Keratinocyte (primary cell): ENCODE measurements around the gene OR2W3. TPM values are rescaled to one million over a fixed set of nuclear protein-coding genes. Genes with fewer than 3 reads are reported as not detected.

Source experiments
- DNase-seq: peaks from one replicate; pipeline ENCODE4 v3.0.0-alpha.2; 2011; ENCODE audit warnings: low read depth, missing footprints, low spot score
- FAIRE-seq: peaks from 2 replicates; lab custom pipeline; 2011; peaks lifted over from hg19 to GRCh38; lab: Jason Lieb, UNC
- H2AFZ ChIP-seq: 2 replicates; pipeline ENCODE4 v1.6.0; 2012; ENCODE audit warnings: low read length, control low read depth, inconsistent platforms; ENCODE audit not compliant: control insufficient read depth
- H3K27ac ChIP-seq: 2 replicates; pipeline ENCODE4 v1.5.1; 2011; ENCODE audit warnings: low read length; ENCODE audit not compliant: control insufficient read depth, insufficient read depth
- H3K27me3 ChIP-seq: 3 replicates; pipeline ENCODE4 v1.6.0; 2011; ENCODE audit warnings: low read length; ENCODE audit not compliant: control insufficient read depth, insufficient read depth; ENCODE audit errors: extremely low read depth
- H3K36me3 ChIP-seq, 2 experiments: 2 replicates in 1 of 2; 3 replicates in 1 of 2; pipeline ENCODE4 v1.5.1; 2011; ENCODE audit warnings: low read length in 2 of 2, mild to moderate bottlenecking in 1 of 2; ENCODE audit not compliant: control insufficient read depth in 2 of 2, insufficient read depth in 2 of 2; ENCODE audit errors: extremely low read depth in 1 of 2
- H3K4me1 ChIP-seq: 3 replicates; pipeline ENCODE4 v1.5.1; 2011; ENCODE audit warnings: low read length; ENCODE audit not compliant: control insufficient read depth, insufficient read depth; ENCODE audit errors: extremely low read depth
- H3K4me2 ChIP-seq: 3 replicates; pipeline ENCODE4 v1.6.0; 2011; ENCODE audit warnings: low read depth, low read length; ENCODE audit not compliant: control insufficient read depth, insufficient read depth; ENCODE audit errors: extremely low read depth
- H3K4me3 ChIP-seq, 3 experiments: fragments of 200-600 bp in 1 of 3; sonication (generic) in 1 of 3; 2 replicates in 2 of 3; 3 replicates in 1 of 3; pipeline ENCODE4 v1.5.1; 2011 to 2016; ENCODE audit warnings: low read length in 3 of 3, mild to moderate bottlenecking in 3 of 3, control low read depth in 2 of 3, inconsistent platforms in 1 of 3, low read depth in 1 of 3, mixed read lengths in 1 of 3, mixed run types in 1 of 3, moderate library complexity in 1 of 3; ENCODE audit not compliant: control insufficient read depth in 2 of 3, insufficient read depth in 2 of 3; ENCODE audit errors: extremely low read depth in 1 of 3
- H3K79me2 ChIP-seq: 2 replicates; pipeline ENCODE4 v1.6.0; 2012; ENCODE audit warnings: low read length; ENCODE audit not compliant: control insufficient read depth, insufficient read depth
- H3K9ac ChIP-seq: 3 replicates; pipeline ENCODE4 v1.6.0; 2011; ENCODE audit warnings: low read length; ENCODE audit not compliant: control insufficient read depth, insufficient read depth; ENCODE audit errors: extremely low read depth
- H3K9me1 ChIP-seq: 3 replicates; pipeline ENCODE4 v1.6.0; 2011; ENCODE audit warnings: low read length; ENCODE audit not compliant: control insufficient read depth, insufficient read depth; ENCODE audit errors: extremely low read depth
- H3K9me3 ChIP-seq: 2 replicates; pipeline ENCODE4 v1.5.1; 2012; ENCODE audit warnings: low read depth, low read length; ENCODE audit not compliant: control insufficient read depth
- H4K20me1 ChIP-seq: 3 replicates; pipeline ENCODE4 v1.6.0; 2011; ENCODE audit warnings: low read length; ENCODE audit not compliant: control insufficient read depth, insufficient read depth; ENCODE audit errors: extremely low read depth
- EZH2 ChIP-seq: IDR thresholded peaks from one replicate; pipeline ENCODE4 v1.6.1; 2012; ENCODE audit warnings: inconsistent platforms, mild to moderate bottlenecking, low read length, moderate library complexity
- dilution Hi-C: fragments of 300-500 bp; cut with MboI; formaldehyde crosslinking; loops from one replicate; pipeline ENCODE4 v1.7.0; 2020; ENCODE audit warnings: low sequenced_read_pairs; ENCODE audit not compliant: extremely low pct_ligation_motif_present
- polyA plus RNA-seq, 5 experiments: library from polyadenylated mRNA; depleted of rRNA in 3 of 5; stranded (reverse) in 3 of 5; stranded (forward) in 1 of 5; unstranded in 1 of 5; fragments of >200 nt; gene quantifications; 1 replicate in 1 of 5; 2 replicates in 3 of 5; 3 replicates in 1 of 5; pipeline versions ENCODE4 v1.2.1 to v1.2.3, GENCODE V29; 2011 to 2012; ENCODE audit warnings: missing spikeins in 2 of 5, low read depth in 1 of 5, low replicate concordance in 1 of 5
- TF ChIP-seq, protein P1 (sequence below), 3 experiments: IDR thresholded peaks in 1 of 3; conservative IDR thresholded peaks in 1 of 3; optimal IDR thresholded peaks in 1 of 3; 2 replicates in 2 of 3; 3 replicates in 1 of 3; pipeline versions ENCODE3 to v1.5.1; 2011; ENCODE audit warnings: low read length in 3 of 3, mild to moderate bottlenecking in 3 of 3, moderate library complexity in 2 of 3, control low read depth in 1 of 3, inconsistent platforms in 1 of 3; ENCODE audit not compliant: insufficient read depth in 2 of 3; ENCODE audit errors: extremely low read depth in 1 of 3

The OR2W3 gene
- polyA plus RNA-seq, 1 donor (not counting 4 experiments of a cell fraction or from before 2014, with no cell fraction given), result 0.08 TPM

DNA sequence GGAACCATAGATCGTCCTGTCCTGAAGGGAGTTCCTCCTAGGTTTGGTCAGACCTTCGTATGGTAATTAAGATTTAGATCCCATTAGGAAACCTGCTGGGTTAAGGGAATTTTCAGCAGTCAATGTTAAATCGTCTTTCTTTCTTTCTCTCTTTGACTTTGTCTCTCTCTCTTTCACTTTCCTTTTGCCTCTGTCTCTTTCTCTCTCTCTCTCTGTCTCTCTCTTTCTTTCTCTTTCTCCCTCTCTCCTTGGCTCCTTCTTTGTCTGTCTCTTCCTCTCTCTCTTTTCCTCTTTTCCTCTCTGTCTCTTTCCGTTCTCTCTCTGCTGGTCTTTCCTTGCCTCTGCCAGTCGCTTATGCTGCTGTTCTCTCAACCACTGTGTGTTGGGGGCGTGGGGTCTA lies 8.7 kb downstream of the OR2W3 start:
- Histone ChIP-seq H3K9me3 (no peaks in the 10 kb centered on the region), H2AFZ (no peak overlapping the region), H3K27ac (no peak overlapping the region), H4K20me1 (no peaks in the 10 kb centered on the region), H3K9ac (no peak overlapping the region), H3K9me1 (no peaks in the 10 kb centered on the region), H3K4me1 (no peaks in the 10 kb centered on the region), H3K27me3 (no peaks in the 10 kb centered on the region), H3K79me2 (no peaks in the 10 kb centered on the region), H3K36me3 (no peaks in the 10 kb centered on the region), H3K4me2 (no peak overlapping the region), H3K4me3 (no peak overlapping the region)
- TF ChIP-seq EZH2, result no peak
- TF ChIP-seq, protein P1, sequence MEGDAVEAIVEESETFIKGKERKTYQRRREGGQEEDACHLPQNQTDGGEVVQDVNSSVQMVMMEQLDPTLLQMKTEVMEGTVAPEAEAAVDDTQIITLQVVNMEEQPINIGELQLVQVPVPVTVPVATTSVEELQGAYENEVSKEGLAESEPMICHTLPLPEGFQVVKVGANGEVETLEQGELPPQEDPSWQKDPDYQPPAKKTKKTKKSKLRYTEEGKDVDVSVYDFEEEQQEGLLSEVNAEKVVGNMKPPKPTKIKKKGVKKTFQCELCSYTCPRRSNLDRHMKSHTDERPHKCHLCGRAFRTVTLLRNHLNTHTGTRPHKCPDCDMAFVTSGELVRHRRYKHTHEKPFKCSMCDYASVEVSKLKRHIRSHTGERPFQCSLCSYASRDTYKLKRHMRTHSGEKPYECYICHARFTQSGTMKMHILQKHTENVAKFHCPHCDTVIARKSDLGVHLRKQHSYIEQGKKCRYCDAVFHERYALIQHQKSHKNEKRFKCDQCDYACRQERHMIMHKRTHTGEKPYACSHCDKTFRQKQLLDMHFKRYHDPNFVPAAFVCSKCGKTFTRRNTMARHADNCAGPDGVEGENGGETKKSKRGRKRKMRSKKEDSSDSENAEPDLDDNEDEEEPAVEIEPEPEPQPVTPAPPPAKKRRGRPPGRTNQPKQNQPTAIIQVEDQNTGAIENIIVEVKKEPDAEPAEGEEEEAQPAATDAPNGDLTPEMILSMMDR (optimal IDR thresholded peaks at IDR 0.05 in 1 of 3, IDR thresholded peaks at IDR 0.05 in 1 of 3, conservative IDR thresholded peaks at IDR 0.05 in 1 of 3; ENCODE audit: extremely low read depth in 1 of 3, insufficient read depth in 2 of 3, low read length in 3 of 3), result no peak
- DNase-seq, result no peak
- dilution Hi-C loops, result no loop called here
- no peak for FAIRE-seq

DNA sequence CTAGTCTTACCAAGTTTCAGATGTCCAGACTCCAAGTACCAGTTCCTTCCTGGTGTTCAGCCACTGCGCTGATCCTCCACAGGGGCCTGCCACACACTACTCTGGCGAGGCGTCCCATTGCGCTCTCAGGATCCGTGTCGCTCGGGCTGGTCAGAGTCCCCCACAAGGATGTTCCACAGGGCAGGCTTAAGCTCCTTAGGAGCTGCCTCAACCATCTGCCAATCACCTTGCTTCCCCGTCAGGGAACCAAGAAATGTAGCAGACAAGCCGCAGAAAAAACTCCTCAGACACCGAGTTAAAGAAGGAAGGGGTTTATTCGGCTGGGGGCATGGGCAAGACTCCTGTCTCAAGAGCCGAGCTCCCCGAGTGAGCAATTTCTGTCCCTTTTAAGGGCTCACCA lies 9.8 kb downstream of the OR2W3 start:
- Histone ChIP-seq H3K4me3 (no peak overlapping the region), H2AFZ (no peak overlapping the region), H3K27me3 (no peaks in the 10 kb centered on the region), H4K20me1 (no peaks in the 10 kb centered on the region), H3K4me1 (no peaks in the 10 kb centered on the region), H3K4me2 (no peak overlapping the region), H3K79me2 (no peaks in the 10 kb centered on the region), H3K9ac (no peak overlapping the region), H3K9me3 (no peaks in the 10 kb centered on the region), H3K9me1 (no peaks in the 10 kb centered on the region), H3K27ac (no peak overlapping the region), H3K36me3 (no peaks in the 10 kb centered on the region)
- no peak for DNase-seq
- no peak for TF ChIP-seq EZH2
- TF ChIP-seq, protein P1 (optimal IDR thresholded peaks at IDR 0.05 in 1 of 3, IDR thresholded peaks at IDR 0.05 in 1 of 3, conservative IDR thresholded peaks at IDR 0.05 in 1 of 3; ENCODE audit: extremely low read depth in 1 of 3, insufficient read depth in 2 of 3, low read length in 3 of 3), result no peak
- dilution Hi-C loops, result no loop called here
- FAIRE-seq, result no peak
